Measurements from ENCODE around the gene DAZAP1.

Gene DAZAP1

GRCh38 chr19:1394252-1395193 is 12.9 kb upstream of the DAZAP1 start:
- H3K27me3 ChIP-seq (ENCODE audit: control insufficient read depth in 1 of 2, insufficient read depth in 2 of 2, low read length in 2 of 2) = peaks cover 0 to 21% of the 10 kb centered on the region in 2 donors
- H3K4me1 ChIP-seq (ENCODE audit: control insufficient read depth in 1 of 2, insufficient read depth in 2 of 2, low read length in 2 of 2) = peaks cover 0 to 17% of the 10 kb centered on the region in 2 donors
- H3K36me3 ChIP-seq (ENCODE audit: control insufficient read depth in 1 of 2, insufficient read depth in 2 of 2, low read length in 2 of 2) = peaks cover 22 to 38% of the 10 kb centered on the region in 2 donors
- H3K27ac ChIP-seq (ENCODE audit: low read depth, low read length) = no peak overlapping the region
- no peak overlapping the region for H3K4me3 ChIP-seq (ENCODE audit: low read depth in 1 of 2, low read length in 2 of 2)
- no peak overlapping the region for H3K9ac ChIP-seq (ENCODE audit: low read depth in 1 of 2, low read length in 2 of 2)
- H3K9me3 ChIP-seq (ENCODE audit: control insufficient read depth in 1 of 2, low read length in 2 of 2) = no peaks in the 10 kb centered on the region

- Histone ChIP-seq H3K27me3 (ENCODE audit: control insufficient read depth in 1 of 2, insufficient read depth in 2 of 2, low read length in 2 of 2) (peaks cover 1 to 24% of the 10 kb centered on the region in 2 donors), H3K4me1 (ENCODE audit: control insufficient read depth in 1 of 2, insufficient read depth in 2 of 2, low read length in 2 of 2) (peaks cover 3 to 21% of the 10 kb centered on the region in 2 donors), H3K4me3 (ENCODE audit: low read depth in 1 of 2, low read length in 2 of 2) (no peak overlapping the region), H3K9ac (ENCODE audit: low read depth in 1 of 2, low read length in 2 of 2) (no peak overlapping the region), H3K36me3 (ENCODE audit: control insufficient read depth in 1 of 2, insufficient read depth in 2 of 2, low read length in 2 of 2) (peaks cover 21 to 32% of the 10 kb centered on the region in 2 donors), H3K27ac (ENCODE audit: low read depth, low read length) (no peak overlapping the region), H3K9me3 (ENCODE audit: control insufficient read depth in 1 of 2, low read length in 2 of 2) (no peaks in the 10 kb centered on the region)
These were observed 12.0 kb upstream of the DAZAP1 start for GRCh38 chr19:1395194-1396018.

GRCh38 chr19:1396019-1396767 is 11.2 kb upstream of the DAZAP1 start:
- Histone ChIP-seq H3K9me3 (ENCODE audit: control insufficient read depth in 1 of 2, low read length in 2 of 2) (no peaks in the 10 kb centered on the region), H3K4me1 (ENCODE audit: control insufficient read depth in 1 of 2, insufficient read depth in 2 of 2, low read length in 2 of 2) (peaks cover 6 to 27% of the 10 kb centered on the region in 2 donors), H3K36me3 (ENCODE audit: control insufficient read depth in 1 of 2, insufficient read depth in 2 of 2, low read length in 2 of 2) (peaks cover 18 to 25% of the 10 kb centered on the region in 2 donors), H3K9ac (ENCODE audit: low read depth in 1 of 2, low read length in 2 of 2) (no peak overlapping the region), H3K27ac (ENCODE audit: low read depth, low read length) (no peak overlapping the region), H3K27me3 (ENCODE audit: control insufficient read depth in 1 of 2, insufficient read depth in 2 of 2, low read length in 2 of 2) (peaks cover 3 to 32% of the 10 kb centered on the region in 2 donors), H3K4me3 (ENCODE audit: low read depth in 1 of 2, low read length in 2 of 2) (no peak overlapping the region)

- peaks cover 6 to 32% of the 10 kb centered on the region in 2 donors for H3K4me1 ChIP-seq (ENCODE audit: control insufficient read depth in 1 of 2, insufficient read depth in 2 of 2, low read length in 2 of 2)
- no peak overlapping the region for H3K27ac ChIP-seq (ENCODE audit: low read depth, low read length)
- H3K36me3 ChIP-seq (ENCODE audit: control insufficient read depth in 1 of 2, insufficient read depth in 2 of 2, low read length in 2 of 2) = peaks cover 18 to 24% of the 10 kb centered on the region in 2 donors
- no peaks in the 10 kb centered on the region for H3K9me3 ChIP-seq (ENCODE audit: control insufficient read depth in 1 of 2, low read length in 2 of 2)
- peaks cover 3 to 37% of the 10 kb centered on the region in 2 donors for H3K27me3 ChIP-seq (ENCODE audit: control insufficient read depth in 1 of 2, insufficient read depth in 2 of 2, low read length in 2 of 2)
- no peak overlapping the region for H3K9ac ChIP-seq (ENCODE audit: low read depth in 1 of 2, low read length in 2 of 2)
- no peak overlapping the region for H3K4me3 ChIP-seq (ENCODE audit: low read depth in 1 of 2, low read length in 2 of 2)
These were observed 10.4 kb upstream of the DAZAP1 start for GRCh38 chr19:1396768-1397679.

- H3K27ac ChIP-seq (ENCODE audit: low read depth, low read length) = no peak overlapping the region
- no peak overlapping the region for H3K4me3 ChIP-seq (ENCODE audit: low read depth in 1 of 2, low read length in 2 of 2)
- peaks cover 10 to 16% of the 10 kb centered on the region in 2 donors for H3K36me3 ChIP-seq (ENCODE audit: control insufficient read depth in 1 of 2, insufficient read depth in 2 of 2, low read length in 2 of 2)
- H3K27me3 ChIP-seq (ENCODE audit: control insufficient read depth in 1 of 2, insufficient read depth in 2 of 2, low read length in 2 of 2) = peaks cover 9 to 45% of the 10 kb centered on the region in 2 donors
- no peak overlapping the region for H3K9ac ChIP-seq (ENCODE audit: low read depth in 1 of 2, low read length in 2 of 2)
- peaks cover 6 to 32% of the 10 kb centered on the region in 2 donors for H3K4me1 ChIP-seq (ENCODE audit: control insufficient read depth in 1 of 2, insufficient read depth in 2 of 2, low read length in 2 of 2)
- no peaks in the 10 kb centered on the region for H3K9me3 ChIP-seq (ENCODE audit: control insufficient read depth in 1 of 2, low read length in 2 of 2)
These were observed 9.5 kb upstream of the DAZAP1 start for GRCh38 chr19:1397838-1398237.

GRCh38 chr19:1399079-1399478 is 8.3 kb upstream of the DAZAP1 start:
- no peaks in the 10 kb centered on the region for H3K9me3 ChIP-seq (ENCODE audit: control insufficient read depth in 1 of 2, low read length in 2 of 2)
- H3K36me3 ChIP-seq (ENCODE audit: control insufficient read depth in 1 of 2, insufficient read depth in 2 of 2, low read length in 2 of 2) = peaks cover 0 to 3% of the 10 kb centered on the region in 2 donors
- H3K9ac ChIP-seq (ENCODE audit: low read depth in 1 of 2, low read length in 2 of 2) = no peak overlapping the region
- peaks cover 6 to 32% of the 10 kb centered on the region in 2 donors for H3K4me1 ChIP-seq (ENCODE audit: control insufficient read depth in 1 of 2, insufficient read depth in 2 of 2, low read length in 2 of 2)
- H3K27me3 ChIP-seq (ENCODE audit: control insufficient read depth in 1 of 2, insufficient read depth in 2 of 2, low read length in 2 of 2) = peaks cover 9 to 45% of the 10 kb centered on the region in 2 donors
- H3K4me3 ChIP-seq (ENCODE audit: low read depth in 1 of 2, low read length in 2 of 2) = no peak overlapping the region
- H3K27ac ChIP-seq (ENCODE audit: low read depth, low read length) = no peak overlapping the region

GRCh38 chr19:1399745-1400144 is 7.6 kb upstream of the DAZAP1 start:
- Histone ChIP-seq H3K4me3 (ENCODE audit: low read depth in 1 of 2, low read length in 2 of 2) (no peak overlapping the region), H3K27me3 (ENCODE audit: control insufficient read depth in 1 of 2, insufficient read depth in 2 of 2, low read length in 2 of 2) (peaks cover 9 to 45% of the 10 kb centered on the region in 2 donors), H3K36me3 (ENCODE audit: control insufficient read depth in 1 of 2, insufficient read depth in 2 of 2, low read length in 2 of 2) (no peaks in the 10 kb centered on the region), H3K27ac (ENCODE audit: low read depth, low read length) (no peak overlapping the region), H3K9ac (ENCODE audit: low read depth in 1 of 2, low read length in 2 of 2) (no peak overlapping the region), H3K9me3 (ENCODE audit: control insufficient read depth in 1 of 2, low read length in 2 of 2) (no peaks in the 10 kb centered on the region), H3K4me1 (ENCODE audit: control insufficient read depth in 1 of 2, insufficient read depth in 2 of 2, low read length in 2 of 2) (peaks cover 6 to 32% of the 10 kb centered on the region in 2 donors)

- peak overlapping the region; percentile 18 to 25 for H3K9ac ChIP-seq (ENCODE audit: low read depth in 1 of 2, low read length in 2 of 2)
- H3K9me3 ChIP-seq (ENCODE audit: control insufficient read depth in 1 of 2, low read length in 2 of 2) = no peaks in the 10 kb centered on the region
- peaks cover 9 to 45% of the 10 kb centered on the region in 2 donors for H3K27me3 ChIP-seq (ENCODE audit: control insufficient read depth in 1 of 2, insufficient read depth in 2 of 2, low read length in 2 of 2)
- peaks cover 6 to 31% of the 10 kb centered on the region in 2 donors for H3K4me1 ChIP-seq (ENCODE audit: control insufficient read depth in 1 of 2, insufficient read depth in 2 of 2, low read length in 2 of 2)
- H3K36me3 ChIP-seq (ENCODE audit: control insufficient read depth in 1 of 2, insufficient read depth in 2 of 2, low read length in 2 of 2) = no peaks in the 10 kb centered on the region
- H3K27ac ChIP-seq (ENCODE audit: low read depth, low read length) = no peak overlapping the region
- peak overlapping the region; percentile 47 to 60 for H3K4me3 ChIP-seq (ENCODE audit: low read depth in 1 of 2, low read length in 2 of 2)
These were observed 6.9 kb upstream of the DAZAP1 start for GRCh38 chr19:1400281-1401137.
